ENCODE data around the gene STX1A.

Gene STX1A

GRCh38 chr7:73699370-73700068, 19.9 kb downstream of the STX1A start:
- in situ Hi-C loops (cut with MboI; ENCODE audit: low sequenced_read_pairs), result no loop called here
- no peak for DNase-seq (ENCODE audit: low spot score in 2 of 2)
- Histone ChIP-seq H3K27me3 (ENCODE audit: low read depth) (no peaks in the 10 kb centered on the region), H3K9me3 (no peaks in the 10 kb centered on the region), H3K4me1 (no peaks in the 10 kb centered on the region), H3K4me3 (no peak overlapping the region), H3K36me3 (replicated peaks) (peaks cover 64% of the 10 kb centered on the region)

- no peaks in the 10 kb centered on the region for H3K4me1 ChIP-seq
- in situ Hi-C loops (cut with MboI; ENCODE audit: low sequenced_read_pairs), result no loop called here
- peaks cover 70% of the 10 kb centered on the region for H3K36me3 ChIP-seq (replicated peaks)
- DNase-seq (ENCODE audit: low spot score in 2 of 2), result no peak
- no peak overlapping the region for H3K4me3 ChIP-seq
- H3K27me3 ChIP-seq (ENCODE audit: low read depth), result no peaks in the 10 kb centered on the region
- H3K9me3 ChIP-seq, result no peaks in the 10 kb centered on the region
Measured at GRCh38 chr7:73698410-73698809, 21.1 kb downstream of the STX1A start.

GRCh38 chr7:73696372-73696771, 23.1 kb downstream of the STX1A start:
- H3K36me3 ChIP-seq (replicated peaks), result peaks cover 77% of the 10 kb centered on the region
- no peaks in the 10 kb centered on the region for H3K27me3 ChIP-seq (ENCODE audit: low read depth)
- no peak for DNase-seq (ENCODE audit: low spot score in 2 of 2)
- no peaks in the 10 kb centered on the region for H3K9me3 ChIP-seq
- in situ Hi-C loops (cut with MboI; ENCODE audit: low sequenced_read_pairs), result no loop called here
- no peaks in the 10 kb centered on the region for H3K4me1 ChIP-seq
- no peak overlapping the region for H3K4me3 ChIP-seq

- Histone ChIP-seq H3K27me3 (ENCODE audit: low read depth) (no peaks in the 10 kb centered on the region), H3K4me3 (no peak overlapping the region), H3K4me1 (no peaks in the 10 kb centered on the region), H3K36me3 (replicated peaks) (peaks cover 86% of the 10 kb centered on the region), H3K9me3 (no peaks in the 10 kb centered on the region)
- no peak for DNase-seq (ENCODE audit: low spot score in 2 of 2)
- in situ Hi-C loops (cut with MboI; ENCODE audit: low sequenced_read_pairs), result no loop called here
Measured at GRCh38 chr7:73690646-73691045, 28.8 kb downstream of the STX1A start.

- DNase-seq (ENCODE audit: low spot score in 2 of 2), result no peak
- Histone ChIP-seq H3K9me3 (no peaks in the 10 kb centered on the region), H3K36me3 (replicated peaks) (peaks cover 70% of the 10 kb centered on the region), H3K4me3 (no peak overlapping the region), H3K27me3 (ENCODE audit: low read depth) (no peaks in the 10 kb centered on the region), H3K4me1 (no peaks in the 10 kb centered on the region)
- in situ Hi-C loops (cut with MboI; ENCODE audit: low sequenced_read_pairs), result no loop called here
Measured at GRCh38 chr7:73688288-73688687, 31.2 kb downstream of the STX1A start.

- in situ Hi-C loops (cut with MboI; ENCODE audit: low sequenced_read_pairs), result no loop called here
- Histone ChIP-seq H3K4me3 (no peak overlapping the region), H3K9me3 (no peaks in the 10 kb centered on the region), H3K36me3 (replicated peaks) (peaks cover 43% of the 10 kb centered on the region), H3K27me3 (ENCODE audit: low read depth) (no peaks in the 10 kb centered on the region), H3K4me1 (peaks cover 10% of the 10 kb centered on the region)
- DNase-seq (ENCODE audit: low spot score in 2 of 2), result no peak
Measured at GRCh38 chr7:73685311-73685710, 34.2 kb downstream of the STX1A start.

- DNase-seq (ENCODE audit: low spot score in 2 of 2), result no peak
- Histone ChIP-seq H3K4me3 (peak overlapping the region; percentile 99), H3K9me3 (no peaks in the 10 kb centered on the region), H3K27me3 (ENCODE audit: low read depth) (no peaks in the 10 kb centered on the region), H3K4me1 (peaks cover 10% of the 10 kb centered on the region), H3K36me3 (replicated peaks) (peaks cover 38% of the 10 kb centered on the region)
- in situ Hi-C loops (cut with MboI; ENCODE audit: low sequenced_read_pairs), result no loop called here
Measured at GRCh38 chr7:73683788-73684693, 35.4 kb downstream of the STX1A start.

GRCh38 chr7:73683056-73683787, 36.2 kb downstream of the STX1A start, which contains the start of the genes BUD23 and DNAJC30:
Gene BUD23 (plus strand): TSS chr7:73683597. CDS start chr7:73683626, 29 bp downstream.
Gene DNAJC30 (minus strand): TSS chr7:73683453. CDS start chr7:73683423, 30 bp downstream.
- in situ Hi-C loops (cut with MboI; ENCODE audit: low sequenced_read_pairs), result no loop called here
- no peaks in the 10 kb centered on the region for H3K9me3 ChIP-seq
- peaks cover 10% of the 10 kb centered on the region for H3K4me1 ChIP-seq
- H3K36me3 ChIP-seq (replicated peaks), result peaks cover 34% of the 10 kb centered on the region
- no peaks in the 10 kb centered on the region for H3K27me3 ChIP-seq (ENCODE audit: low read depth)
- peak; percentile 89 to 99 for DNase-seq (ENCODE audit: low spot score in 2 of 2)
- H3K4me3 ChIP-seq, result peak within 1 kb of the TSS; percentile 99

- in situ Hi-C loops (cut with MboI; ENCODE audit: low sequenced_read_pairs), result no loop called here
- H3K27me3 ChIP-seq (ENCODE audit: low read depth), result no peaks in the 10 kb centered on the region
- H3K4me3 ChIP-seq, result peak overlapping the region; percentile 99
- H3K4me1 ChIP-seq, result peaks cover 10% of the 10 kb centered on the region
- no peaks in the 10 kb centered on the region for H3K9me3 ChIP-seq
- peaks cover 28% of the 10 kb centered on the region for H3K36me3 ChIP-seq (replicated peaks)
- no peak for DNase-seq (ENCODE audit: low spot score in 2 of 2)
Measured at GRCh38 chr7:73682745-73683055, 36.8 kb downstream of the STX1A start.

GRCh38 chr7:73681031-73681430, 38.4 kb downstream of the STX1A start:
- peak overlapping the region; percentile 99 for H3K4me3 ChIP-seq

GRCh38 chr7:73680501-73680900, 39.0 kb downstream of the STX1A start:
- peaks cover 14% of the 10 kb centered on the region for H3K36me3 ChIP-seq (replicated peaks)
- no peaks in the 10 kb centered on the region for H3K9me3 ChIP-seq
- no peaks in the 10 kb centered on the region for H3K27me3 ChIP-seq (ENCODE audit: low read depth)
- DNase-seq (ENCODE audit: low spot score in 2 of 2), result no peak
- peaks cover 10% of the 10 kb centered on the region for H3K4me1 ChIP-seq
- no peak overlapping the region for H3K4me3 ChIP-seq
- in situ Hi-C loops (cut with MboI; ENCODE audit: low sequenced_read_pairs), result no loop called here

More at GRCh38 chr7:73681031-73681430, 38.4 kb downstream of the STX1A start:
- no peak for DNase-seq (ENCODE audit: low spot score in 2 of 2)
- in situ Hi-C loops (cut with MboI; ENCODE audit: low sequenced_read_pairs), result no loop called here
- Histone ChIP-seq H3K27me3 (ENCODE audit: low read depth) (no peaks in the 10 kb centered on the region), H3K9me3 (no peaks in the 10 kb centered on the region), H3K4me1 (peaks cover 10% of the 10 kb centered on the region), H3K36me3 (replicated peaks) (peaks cover 15% of the 10 kb centered on the region)

GRCh38 chr7:73679709-73680108, 39.8 kb downstream of the STX1A start:
- Histone ChIP-seq H3K27me3 (ENCODE audit: low read depth) (no peaks in the 10 kb centered on the region), H3K9me3 (no peaks in the 10 kb centered on the region), H3K4me1 (peaks cover 10% of the 10 kb centered on the region), H3K36me3 (replicated peaks) (peaks cover 14% of the 10 kb centered on the region), H3K4me3 (no peak overlapping the region)
- no peak for DNase-seq (ENCODE audit: low spot score in 2 of 2)
- in situ Hi-C loops (cut with MboI; ENCODE audit: low sequenced_read_pairs), result no loop called here

GRCh38 chr7:73678862-73679261, 40.6 kb downstream of the STX1A start:
- H3K4me1 ChIP-seq, result peaks cover 10% of the 10 kb centered on the region
- peaks cover 13% of the 10 kb centered on the region for H3K36me3 ChIP-seq (replicated peaks)
- H3K4me3 ChIP-seq, result no peak overlapping the region
- no peaks in the 10 kb centered on the region for H3K9me3 ChIP-seq
- in situ Hi-C loops (cut with MboI; ENCODE audit: low sequenced_read_pairs), result no loop called here
- no peak for DNase-seq (ENCODE audit: low spot score in 2 of 2)
- H3K27me3 ChIP-seq (ENCODE audit: low read depth), result no peaks in the 10 kb centered on the region
